GM19395 (cell line): ENCODE measurements around the gene STEAP1B.
"Not testable (repeated sequence)": the region's sequence is repeated elsewhere in the genome, so short reads cannot be mapped to it uniquely, and the experiment has no call there.

Experiments
- ATAC-seq: cut with Tn5 transposase; IDR thresholded peaks from one replicate; pipeline ENCODE4 v1.9.1; 2021; ENCODE audit warnings: mild to moderate bottlenecking, moderate library complexity; ENCODE audit not compliant: unreplicated experiment

Gene STEAP1B

DNA sequence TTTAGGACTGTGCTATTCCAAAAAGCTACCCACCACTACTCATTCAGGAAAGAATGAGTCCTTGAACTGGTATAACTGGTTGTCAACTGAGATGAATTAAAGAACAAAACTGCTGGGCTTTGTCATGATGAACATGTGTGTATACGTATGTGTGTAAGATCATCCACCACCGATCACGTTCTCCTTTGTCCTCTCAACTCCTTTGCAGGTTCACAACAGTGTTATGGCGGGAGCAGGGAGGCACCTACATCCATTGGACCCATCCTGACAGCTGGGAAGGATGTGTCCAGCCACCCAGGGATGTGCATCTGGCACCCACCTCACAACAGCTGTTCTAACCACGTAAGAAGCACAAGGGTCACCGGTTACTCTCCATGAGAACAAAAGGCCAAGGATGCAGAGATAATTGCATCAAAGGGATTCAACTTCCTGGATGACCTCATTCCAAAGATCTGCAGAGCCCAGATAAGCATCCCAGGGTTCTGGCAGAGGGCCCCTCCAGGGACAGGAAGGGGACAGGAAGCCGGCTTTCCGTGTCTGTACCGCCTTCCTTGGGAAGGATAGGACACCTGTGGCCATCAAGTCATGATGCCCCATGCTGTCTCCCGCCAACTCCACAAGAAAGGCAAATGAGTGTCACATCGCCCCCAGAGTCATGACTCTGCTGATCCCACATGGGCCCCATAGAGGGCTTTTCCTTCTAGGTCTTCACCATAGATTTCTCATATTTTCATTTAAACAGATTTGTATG, 66.1 kb downstream of the STEAP1B start:
- no peak for ATAC-seq

DNA sequence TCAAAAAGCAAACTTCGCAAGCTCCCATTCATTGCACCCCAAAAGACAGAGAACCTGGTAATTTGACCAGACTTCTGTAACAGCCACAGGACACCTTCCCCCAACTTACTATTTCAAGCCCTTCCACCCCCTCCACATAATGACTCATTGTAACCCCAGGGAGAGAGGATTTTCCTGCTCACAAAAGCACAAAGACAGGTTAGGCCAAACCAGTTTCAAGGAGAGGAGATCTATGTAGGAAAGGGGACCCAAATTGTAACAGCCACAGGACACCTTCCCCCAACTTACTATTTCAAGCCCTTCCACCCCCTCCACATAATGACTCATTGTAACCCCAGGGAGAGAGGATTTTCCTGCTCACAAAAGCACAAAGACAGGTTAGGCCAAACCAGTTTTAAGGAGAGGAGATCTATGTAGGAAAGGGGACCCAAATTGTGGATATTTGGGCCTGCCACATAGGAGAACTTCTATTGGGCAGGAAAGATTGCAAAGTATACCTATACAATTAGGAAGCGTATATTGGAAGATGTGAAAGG, 66.8 kb downstream of the STEAP1B start:
- ATAC-seq = not testable (repeated sequence)

DNA sequence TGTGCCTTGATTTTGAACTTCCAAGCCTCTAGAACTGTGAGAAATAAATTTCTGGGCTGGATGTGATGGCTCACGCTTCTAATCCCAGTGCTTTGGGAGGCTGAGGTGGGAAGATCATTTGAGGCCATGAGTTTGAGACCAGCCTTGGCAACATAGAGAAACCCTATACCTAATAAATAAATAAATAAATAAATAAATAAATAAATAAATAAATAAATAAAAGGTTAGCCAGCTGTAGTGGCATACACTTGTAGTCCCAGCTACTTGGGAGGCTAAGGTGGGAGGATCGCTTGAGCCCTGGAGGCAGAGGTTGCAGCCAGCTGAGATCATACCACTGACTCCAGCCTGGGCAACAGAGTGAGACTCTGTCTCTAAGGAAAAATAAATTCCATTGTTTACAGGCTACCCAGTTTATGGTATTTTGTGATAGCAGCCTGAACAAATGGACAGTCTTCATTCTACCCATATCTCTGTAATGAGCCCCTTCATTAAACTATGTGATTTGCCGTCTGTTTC, 67.7 kb downstream of the STEAP1B start:
- ATAC-seq = no peak

DNA sequence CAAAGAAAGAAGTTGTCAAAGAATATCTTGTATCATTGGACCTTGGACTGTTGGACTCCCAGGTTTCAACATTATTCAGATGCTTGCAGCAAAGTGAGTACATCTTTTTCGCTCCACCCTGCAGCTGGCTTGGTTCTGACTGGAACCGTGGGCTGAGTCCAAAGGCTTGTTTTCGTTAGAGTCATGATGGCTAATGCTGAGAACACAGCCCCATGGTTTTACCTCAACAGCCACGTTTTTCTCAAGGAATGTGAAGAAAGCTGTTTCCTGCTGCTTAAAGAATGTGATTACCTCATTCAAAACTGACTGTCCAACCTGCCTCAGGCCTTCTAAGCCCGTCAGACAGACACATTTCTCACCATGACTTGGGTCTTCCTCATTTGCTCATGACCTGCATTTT, 69.5 kb downstream of the STEAP1B start:
- ATAC-seq = no peak

DNA sequence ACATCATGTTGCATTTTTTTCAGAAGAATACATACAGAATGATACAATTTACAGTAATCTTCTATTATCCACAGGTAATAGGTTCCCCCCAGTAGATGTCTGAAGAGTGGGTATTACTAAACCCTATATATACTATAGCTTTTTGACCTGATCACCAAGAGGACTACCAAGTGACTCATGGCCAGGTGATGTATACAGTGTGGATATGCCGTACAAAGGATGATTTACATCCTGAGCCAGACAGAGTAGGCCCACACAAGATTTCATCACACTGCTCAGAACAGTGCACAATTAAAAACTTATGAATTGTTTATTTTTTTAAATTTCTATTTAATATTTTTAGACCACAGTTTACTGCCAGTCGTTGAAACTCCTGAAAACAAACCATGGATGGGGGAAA, 70.6 kb downstream of the STEAP1B start:
- no peak for ATAC-seq

DNA sequence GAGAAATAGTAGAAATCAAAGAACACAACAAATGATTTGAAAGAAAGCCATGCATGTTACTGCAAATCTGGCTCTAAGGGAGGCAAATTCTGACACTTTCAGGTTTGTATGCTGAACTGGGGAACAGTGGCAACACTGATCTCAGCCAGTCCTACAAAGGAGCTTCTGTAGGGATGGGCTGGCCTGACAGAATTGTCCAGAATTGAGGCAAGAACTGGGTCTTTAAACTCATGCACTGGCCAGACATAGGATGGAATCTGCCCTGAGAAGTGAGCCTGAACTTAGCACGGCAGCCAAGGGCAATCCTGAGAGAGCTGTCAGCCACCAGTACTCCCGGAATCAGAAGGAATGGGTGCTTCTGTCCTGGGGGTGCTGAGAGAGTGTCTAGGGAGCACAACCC, 72.1 kb downstream of the STEAP1B start:
- ATAC-seq = no peak

DNA sequence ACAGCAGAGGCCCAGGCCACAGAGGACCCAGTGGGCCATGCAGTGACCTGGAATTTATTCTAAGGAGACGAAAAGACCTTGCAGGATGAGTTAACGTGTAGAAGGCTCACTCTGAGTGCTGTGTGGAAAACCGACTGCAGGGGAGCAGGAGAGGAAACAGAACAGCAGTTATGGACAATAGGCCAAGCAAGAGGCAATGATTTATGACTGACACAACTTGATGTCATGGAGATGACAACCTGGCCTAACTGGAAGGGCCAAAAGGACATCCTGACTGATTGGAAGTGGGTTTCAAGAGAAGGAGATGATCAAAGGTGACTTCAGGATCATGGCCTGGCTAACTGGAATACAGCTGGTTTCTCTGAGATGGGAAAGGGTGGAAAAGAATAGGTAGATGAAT, 72.9 kb downstream of the STEAP1B start:
- no peak for ATAC-seq

DNA sequence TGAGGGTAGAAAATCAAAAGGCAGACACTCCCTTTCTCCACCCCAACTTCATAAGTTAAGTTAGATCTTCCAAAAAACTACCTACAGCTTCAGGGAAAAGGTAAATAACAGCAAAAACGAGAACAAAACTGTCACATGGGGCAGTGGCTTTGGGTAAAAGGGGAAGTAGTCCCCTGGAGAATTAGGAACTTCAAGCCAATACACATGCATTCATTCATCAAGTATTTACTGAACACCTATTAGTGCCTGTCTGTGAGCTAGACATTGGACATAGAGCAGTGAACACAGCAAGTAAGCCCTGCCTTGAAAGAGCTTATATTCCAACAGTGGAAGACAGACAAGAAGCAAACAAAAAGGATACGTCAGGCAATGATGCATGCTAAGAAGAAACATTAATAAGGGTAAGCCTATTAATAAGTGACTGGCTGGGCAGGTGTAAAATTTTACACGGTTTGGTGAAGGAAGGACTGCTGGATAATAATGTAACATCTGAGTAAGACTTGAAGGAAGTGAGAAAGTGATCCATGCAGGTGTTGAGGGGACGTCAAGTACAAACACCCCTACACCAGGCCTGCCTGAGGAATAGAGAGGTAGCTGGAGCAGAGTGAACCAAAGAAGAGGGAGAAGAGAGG, 73.4 kb downstream of the STEAP1B start:
- ATAC-seq = peak; percentile 84

DNA sequence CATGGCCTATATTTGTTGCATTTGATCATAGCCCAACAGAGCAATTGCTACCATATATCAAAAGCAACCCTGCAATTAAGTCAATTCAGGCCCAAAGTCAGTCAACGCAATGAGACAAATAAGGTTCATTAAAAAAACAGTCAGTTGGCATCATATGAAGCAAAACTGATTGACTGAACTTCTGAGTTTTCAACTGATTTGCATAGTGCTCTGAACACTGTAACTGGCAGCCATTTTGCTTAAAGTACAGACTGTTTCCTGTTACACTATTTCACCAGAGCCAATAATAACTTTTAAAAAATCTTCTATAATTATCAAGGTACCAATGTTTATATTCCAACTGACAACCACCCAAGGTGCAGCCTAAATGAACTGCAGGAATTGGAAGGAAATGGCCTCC, 74.6 kb downstream of the STEAP1B start:
- no peak for ATAC-seq

DNA sequence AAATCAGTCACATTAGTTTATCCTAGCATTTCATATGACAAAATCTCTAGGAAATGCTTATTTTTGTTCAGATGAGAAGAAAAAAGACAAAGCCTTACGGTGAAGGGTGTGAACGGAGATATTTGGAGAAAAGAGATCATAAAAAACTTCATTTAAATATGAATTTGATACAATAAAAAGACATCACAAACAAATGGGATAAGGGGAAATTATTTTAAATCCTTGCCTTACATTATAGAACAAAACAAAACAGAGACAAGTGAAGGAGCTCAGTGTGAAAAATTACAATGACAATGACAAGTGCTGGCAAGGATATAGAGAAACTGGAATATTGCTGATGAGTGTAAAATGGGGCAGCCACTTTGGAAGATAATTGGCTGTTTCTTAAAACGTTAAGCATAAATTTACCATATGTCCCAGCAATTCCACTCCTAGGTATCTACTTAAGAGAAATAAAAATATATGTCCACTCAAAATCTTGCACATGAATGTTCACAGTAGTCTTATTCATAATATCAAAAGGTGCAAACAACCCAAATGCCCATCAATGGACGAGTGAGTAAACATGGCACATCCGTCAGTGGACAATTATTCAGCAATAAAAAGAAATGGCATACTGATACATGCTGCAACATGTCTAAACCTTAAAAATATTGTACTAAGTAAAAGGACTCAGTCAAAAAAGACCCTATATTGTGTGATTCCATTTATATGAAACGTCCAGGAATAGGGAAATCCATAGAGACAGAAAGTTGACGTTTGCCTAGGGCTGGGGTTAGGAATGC, 77.0 kb downstream of the STEAP1B start:
- ATAC-seq = no peak

DNA sequence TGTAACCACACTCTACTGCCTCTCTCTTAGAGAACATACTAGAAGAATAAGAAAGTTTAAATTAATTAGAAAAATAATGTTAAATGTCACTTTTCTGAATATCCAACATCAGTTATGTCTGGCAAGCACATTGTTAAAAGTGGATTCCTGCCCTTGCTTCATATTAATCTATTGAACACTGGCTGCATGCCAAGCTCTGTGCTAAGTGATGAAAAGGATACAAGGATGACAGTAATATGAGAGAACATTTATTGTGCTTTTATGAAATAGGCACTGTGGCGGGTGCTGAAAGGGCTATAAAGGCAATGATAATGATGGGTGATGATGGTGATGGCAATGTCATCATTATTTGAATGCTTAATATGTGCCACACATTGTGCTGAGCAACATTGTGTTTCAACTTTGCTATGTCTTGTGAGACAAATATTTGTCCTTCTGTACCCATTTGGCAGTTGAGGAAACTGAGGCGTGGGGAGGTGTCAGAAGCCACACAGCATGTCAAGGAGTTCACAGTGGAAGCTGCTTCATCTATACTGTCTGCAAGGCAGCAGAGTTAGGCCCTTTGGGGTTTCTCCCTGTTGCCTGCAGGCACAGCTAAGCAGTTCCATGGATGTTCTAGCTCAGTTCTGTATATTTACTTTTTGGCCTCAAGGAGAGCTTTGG, 78.9 kb downstream of the STEAP1B start:
- no peak for ATAC-seq

DNA sequence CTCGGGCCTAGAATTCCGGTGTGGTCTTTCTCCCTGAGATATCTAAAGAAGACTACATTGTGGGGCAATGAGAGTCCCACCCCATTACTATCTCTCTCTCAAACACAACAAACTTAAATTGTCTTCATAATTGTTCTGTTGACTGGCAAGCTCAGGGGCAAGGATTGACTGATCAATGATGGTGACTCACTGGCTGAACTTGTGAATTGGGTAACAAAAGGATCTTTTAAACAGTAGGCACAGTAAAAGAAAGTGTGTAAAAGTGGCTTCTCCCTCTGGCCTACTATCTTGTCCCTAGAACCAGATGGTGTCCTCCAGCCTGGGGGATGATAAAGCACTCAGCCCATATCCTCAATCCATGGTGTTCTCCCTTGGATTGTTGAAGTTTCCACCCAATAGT, 80.0 kb downstream of the STEAP1B start:
- no peak for ATAC-seq

DNA sequence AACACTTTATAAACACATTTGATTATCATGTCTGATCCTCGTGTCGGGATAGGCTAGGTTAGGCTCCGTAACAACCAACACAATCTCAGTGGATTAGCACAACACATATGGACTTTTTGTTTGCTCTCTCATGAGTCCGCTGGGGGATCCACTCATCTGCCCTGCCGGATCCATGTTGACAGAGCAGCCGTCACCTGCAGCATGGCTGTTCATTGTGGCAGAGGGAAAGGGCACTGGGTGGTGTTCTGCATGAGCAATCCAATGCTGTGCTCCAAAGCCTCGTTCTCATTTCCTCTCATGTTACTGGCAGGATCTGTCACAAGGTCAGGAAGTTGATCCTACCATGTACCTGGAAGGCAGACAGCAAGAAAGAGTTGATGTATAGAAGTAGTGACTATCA, 80.5 kb downstream of the STEAP1B start:
- no peak for ATAC-seq

DNA sequence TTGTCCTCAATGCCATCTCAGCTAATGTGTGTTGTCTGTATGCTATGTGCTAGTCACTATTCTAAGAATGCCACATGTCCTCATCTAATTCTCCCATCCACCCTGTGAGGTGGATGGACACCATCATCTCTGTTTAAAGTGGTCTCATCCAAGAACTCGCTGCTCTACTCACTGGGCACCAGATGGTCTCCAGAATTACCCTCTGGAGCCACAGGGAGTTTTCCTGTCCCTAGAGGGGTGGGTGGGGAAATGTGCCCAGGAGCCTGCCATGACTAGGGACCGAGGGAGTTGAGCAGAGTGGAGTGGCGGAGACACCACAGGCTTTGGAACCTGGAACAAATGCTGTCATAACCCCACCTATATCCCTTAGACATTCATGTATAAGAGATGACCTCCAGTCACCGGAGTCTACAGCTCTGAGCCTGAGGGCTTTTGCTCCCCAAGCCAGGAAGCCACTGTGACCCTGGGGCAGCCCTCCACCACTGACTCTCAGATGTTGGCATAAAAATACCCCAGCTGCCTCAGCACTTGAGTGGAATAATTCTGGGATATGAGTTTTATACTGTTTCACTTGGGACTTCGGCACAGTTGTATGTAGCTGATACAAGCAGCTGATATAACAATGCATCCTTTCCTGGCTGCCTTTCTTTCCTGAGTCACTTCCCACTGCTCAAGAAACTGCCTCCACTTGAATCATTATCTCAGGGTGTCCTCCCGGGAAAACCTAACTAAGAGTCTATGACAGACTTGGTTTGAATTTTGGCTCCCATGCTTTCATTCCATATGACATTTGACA, 81.5 kb downstream of the STEAP1B start:
- no peak for ATAC-seq

DNA sequence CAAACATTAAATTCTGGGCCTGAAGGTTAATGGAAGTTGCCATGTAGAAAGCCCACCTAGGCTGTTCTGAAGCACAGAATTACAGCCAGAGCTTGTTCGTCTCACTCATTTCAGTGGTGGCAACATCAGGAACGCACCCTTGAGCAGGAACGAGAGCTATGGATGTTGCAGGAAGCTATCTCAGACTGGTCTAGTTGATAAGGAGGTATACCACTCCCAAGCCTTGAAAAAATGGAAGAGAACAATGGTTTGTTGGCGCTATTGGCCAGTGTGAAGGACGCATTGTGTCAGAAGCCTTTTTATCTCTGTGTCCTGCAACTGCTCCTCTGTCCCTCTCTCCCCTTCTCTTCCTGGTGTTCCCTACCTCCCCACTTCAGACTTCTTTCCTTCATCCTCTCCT, 82.1 kb downstream of the STEAP1B start:
- no peak for ATAC-seq

DNA sequence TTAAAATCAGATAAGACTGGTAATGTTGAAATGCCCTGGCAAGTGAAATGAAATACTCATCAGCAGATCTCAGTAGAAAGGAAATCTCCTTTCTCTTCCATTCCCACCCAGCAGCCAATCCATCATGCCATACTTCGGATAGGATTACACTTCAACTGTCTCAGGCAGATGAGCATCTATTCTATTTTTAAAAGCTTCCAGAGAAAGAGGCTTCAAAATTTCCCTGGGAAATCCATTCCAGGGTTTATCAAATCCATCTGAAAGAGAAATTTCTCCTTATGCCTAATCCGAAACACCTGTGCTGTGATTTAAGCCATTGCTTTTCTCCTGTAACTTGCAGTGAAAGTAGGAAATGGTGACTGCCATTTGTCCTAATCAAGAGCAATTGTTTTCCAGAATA, 82.6 kb downstream of the STEAP1B start:
- ATAC-seq = no peak

DNA sequence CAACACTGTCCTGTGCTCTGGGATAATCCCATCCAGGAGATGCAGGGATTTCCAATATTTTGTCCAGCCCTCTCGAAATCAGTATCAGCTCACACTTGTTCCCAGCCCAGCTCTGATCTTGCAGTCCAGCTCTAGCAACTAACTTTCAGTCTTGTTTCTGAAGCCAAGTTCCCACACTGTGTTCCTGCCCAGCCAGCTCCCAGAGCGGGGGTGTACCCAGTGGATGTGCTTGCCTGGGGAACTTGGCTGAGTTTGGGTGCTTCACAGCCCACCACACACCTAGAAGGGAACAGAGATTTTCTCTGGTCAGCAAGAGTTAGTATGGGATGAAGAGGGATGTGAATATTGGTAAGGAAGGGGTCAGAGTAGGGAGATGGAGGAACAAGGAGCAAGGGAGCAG, 85.6 kb downstream of the STEAP1B start:
- no peak for ATAC-seq

DNA sequence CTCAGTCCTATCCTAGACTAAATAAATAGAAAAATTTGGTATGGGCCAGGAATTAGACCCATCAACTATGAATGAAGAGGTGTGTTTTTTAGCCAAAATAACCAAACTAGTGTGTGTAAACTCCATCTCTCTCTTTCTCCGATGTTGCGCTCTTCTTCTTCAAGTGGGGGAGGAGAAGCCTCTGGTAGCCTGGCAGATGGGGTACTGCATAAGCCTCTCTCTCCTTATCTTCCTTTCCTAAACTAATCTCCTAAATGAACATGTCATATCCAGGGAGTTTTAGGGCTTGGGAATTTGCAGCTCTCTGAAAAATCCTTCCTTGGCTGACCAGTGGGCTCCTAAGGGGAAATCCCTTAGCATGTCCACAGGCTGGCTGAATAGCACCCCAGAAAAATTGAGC, 86.8 kb downstream of the STEAP1B start:
- no peak for ATAC-seq

DNA sequence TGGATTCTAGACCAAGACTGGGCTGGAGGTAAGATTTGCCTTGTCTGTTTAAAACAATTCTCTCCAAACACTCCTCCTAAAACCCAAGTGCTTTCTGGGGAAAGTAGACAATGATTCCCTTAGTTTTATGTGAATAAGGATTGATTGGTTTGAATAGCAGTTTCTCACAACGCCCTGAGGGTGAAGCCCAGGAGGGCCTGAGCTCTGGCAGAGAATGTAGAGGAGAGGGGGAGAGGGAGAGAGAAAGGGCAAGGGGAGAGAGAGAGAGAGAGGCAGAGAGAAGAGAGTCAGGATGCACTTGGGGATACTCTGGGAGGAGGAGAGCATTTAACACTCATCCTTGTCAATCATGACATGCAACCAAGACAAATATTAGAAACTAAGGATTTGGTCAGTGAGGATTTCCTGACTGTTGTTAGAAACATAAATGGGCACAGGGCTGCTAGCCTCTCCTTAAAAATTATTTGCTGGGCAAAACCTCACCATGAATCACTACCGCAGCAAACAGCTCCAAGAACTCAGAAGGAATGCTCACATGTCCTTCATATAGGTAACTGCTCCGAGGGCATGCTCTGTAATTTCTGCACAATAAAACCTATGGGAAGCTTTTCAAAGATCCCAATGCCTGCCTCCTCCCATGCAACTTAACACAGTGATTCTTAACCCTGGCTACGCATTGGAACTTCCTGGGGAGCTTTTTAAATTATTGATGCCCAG, 87.9 kb downstream of the STEAP1B start:
- ATAC-seq = no peak

DNA sequence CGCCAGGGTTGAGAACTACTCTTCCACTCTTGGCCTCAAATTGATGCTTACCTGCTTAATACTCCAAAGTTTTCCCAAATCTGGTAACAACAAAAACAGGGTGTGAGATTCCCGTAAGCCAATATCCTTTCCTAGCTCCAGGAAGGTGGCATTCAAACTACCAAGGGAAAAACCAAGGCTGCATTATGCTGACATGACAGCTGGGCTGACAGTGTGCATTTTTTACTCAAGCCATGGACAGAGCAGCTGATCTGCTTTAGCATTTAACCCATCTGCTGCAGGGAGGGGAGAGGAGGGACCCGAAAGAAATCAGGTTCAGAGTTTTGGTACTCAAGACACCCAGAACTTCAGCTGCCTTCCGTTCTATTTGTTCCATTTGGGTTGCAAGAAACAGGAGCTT, 93.3 kb downstream of the STEAP1B start:
- no peak for ATAC-seq
